ENCODE results near the gene PPIH.
A peak's percentile ranks its signal among the peaks of the same experiment; 100 is the strongest.
"Not testable (repeated sequence)": the region's sequence is repeated elsewhere in the genome, so short reads cannot be mapped to it uniquely, and the experiment has no call there.

Gene PPIH

GRCh38 chr1:42657981-42658876, at the start of gene PPIH:
PPIH (plus strand) TSS chr1:42658423; CDS start chr1:42658447, 24 bp downstream.
- Histone ChIP-seq H3K36me3 (ENCODE audit: insufficient read depth, low read length) (peaks cover 6% of the 10 kb centered on the region; the same call in 1 of the 2 replicates), H3K27me3 (ENCODE audit: insufficient read depth, low read length) (peaks cover 9% of the 10 kb centered on the region), H3K79me2 (ENCODE audit: control insufficient read depth, insufficient read depth, low read length, unreplicated experiment) (peaks cover 27% of the 10 kb centered on the region), H2AFZ (ENCODE audit: low read length, unreplicated experiment) (peak within 1 kb of the TSS; percentile 90), H3K4me1 (ENCODE audit: control insufficient read depth, insufficient read depth, low read length, unreplicated experiment) (peaks cover 17% of the 10 kb centered on the region), H3K27ac (ENCODE audit: low read depth, low read length) (peak within 1 kb of the TSS; percentile 45; the same call in 1 of the 2 replicates), H3K4me3 (ENCODE audit: low read depth, low read length) (peak within 1 kb of the TSS; percentile 81)

DNA sequence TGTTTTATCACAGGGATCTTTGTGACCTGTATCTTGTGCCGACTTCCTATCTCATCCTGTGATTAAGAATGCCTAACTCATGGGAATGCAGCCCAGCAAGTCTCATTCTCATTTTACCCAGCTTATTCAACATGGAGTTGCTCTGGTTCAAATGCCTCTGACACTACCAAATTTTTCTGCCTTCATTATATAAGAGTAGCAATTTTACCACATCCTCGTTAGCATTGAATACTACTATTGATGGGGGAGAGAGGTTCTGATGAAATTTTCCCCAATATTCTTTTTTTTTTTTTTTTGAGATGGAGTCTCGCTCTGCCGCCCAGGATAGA, 44.5 kb upstream of the PPIH start:
- H3K36me3 ChIP-seq (ENCODE audit: insufficient read depth, low read length): no peaks in the 10 kb centered on the region
- H3K27ac ChIP-seq (ENCODE audit: low read depth, low read length): no peak overlapping the region
- peaks cover 21% of the 10 kb centered on the region for H3K27me3 ChIP-seq (ENCODE audit: insufficient read depth, low read length)
- no peaks in the 10 kb centered on the region for H3K4me1 ChIP-seq (ENCODE audit: control insufficient read depth, insufficient read depth, low read length, unreplicated experiment)
- no peak overlapping the region for H2AFZ ChIP-seq (ENCODE audit: low read length, unreplicated experiment)
- H3K79me2 ChIP-seq (ENCODE audit: control insufficient read depth, insufficient read depth, low read length, unreplicated experiment): no peaks in the 10 kb centered on the region
- H3K4me3 ChIP-seq (ENCODE audit: low read depth, low read length): no peak overlapping the region

GRCh38 chr1:42618866-42619265, 39.4 kb upstream of the PPIH start:
- Histone ChIP-seq H3K27ac (ENCODE audit: low read depth, low read length) (no peak overlapping the region), H3K27me3 (ENCODE audit: insufficient read depth, low read length) (peaks cover 39% of the 10 kb centered on the region), H2AFZ (ENCODE audit: low read length, unreplicated experiment) (no peak overlapping the region), H3K36me3 (ENCODE audit: insufficient read depth, low read length) (no peaks in the 10 kb centered on the region), H3K79me2 (ENCODE audit: control insufficient read depth, insufficient read depth, low read length, unreplicated experiment) (no peaks in the 10 kb centered on the region), H3K4me1 (ENCODE audit: control insufficient read depth, insufficient read depth, low read length, unreplicated experiment) (no peaks in the 10 kb centered on the region), H3K4me3 (ENCODE audit: low read depth, low read length) (no peak overlapping the region)

GRCh38 chr1:42620307-42620706, 37.9 kb upstream of the PPIH start:
- H3K79me2 ChIP-seq (ENCODE audit: control insufficient read depth, insufficient read depth, low read length, unreplicated experiment): no peaks in the 10 kb centered on the region
- H2AFZ ChIP-seq (ENCODE audit: low read length, unreplicated experiment): no peak overlapping the region
- H3K27me3 ChIP-seq (ENCODE audit: insufficient read depth, low read length): peaks cover 46% of the 10 kb centered on the region
- no peak overlapping the region for H3K4me3 ChIP-seq (ENCODE audit: low read depth, low read length)
- no peak overlapping the region for H3K27ac ChIP-seq (ENCODE audit: low read depth, low read length)
- H3K36me3 ChIP-seq (ENCODE audit: insufficient read depth, low read length): no peaks in the 10 kb centered on the region
- H3K4me1 ChIP-seq (ENCODE audit: control insufficient read depth, insufficient read depth, low read length, unreplicated experiment): no peaks in the 10 kb centered on the region

- H3K4me3 ChIP-seq (ENCODE audit: low read depth, low read length); H2AFZ ChIP-seq (ENCODE audit: low read length, unreplicated experiment); H3K79me2 ChIP-seq (ENCODE audit: control insufficient read depth, insufficient read depth, low read length, unreplicated experiment); H3K4me1 ChIP-seq (ENCODE audit: control insufficient read depth, insufficient read depth, low read length, unreplicated experiment); H3K27ac ChIP-seq (ENCODE audit: low read depth, low read length); H3K36me3 ChIP-seq (ENCODE audit: insufficient read depth, low read length): not testable (repeated sequence)
- H3K27me3 ChIP-seq (ENCODE audit: insufficient read depth, low read length): peaks cover 53% of the 10 kb centered on the region
Observed at GRCh38 chr1:42621180-42621579, 37.0 kb upstream of the PPIH start.

DNA sequence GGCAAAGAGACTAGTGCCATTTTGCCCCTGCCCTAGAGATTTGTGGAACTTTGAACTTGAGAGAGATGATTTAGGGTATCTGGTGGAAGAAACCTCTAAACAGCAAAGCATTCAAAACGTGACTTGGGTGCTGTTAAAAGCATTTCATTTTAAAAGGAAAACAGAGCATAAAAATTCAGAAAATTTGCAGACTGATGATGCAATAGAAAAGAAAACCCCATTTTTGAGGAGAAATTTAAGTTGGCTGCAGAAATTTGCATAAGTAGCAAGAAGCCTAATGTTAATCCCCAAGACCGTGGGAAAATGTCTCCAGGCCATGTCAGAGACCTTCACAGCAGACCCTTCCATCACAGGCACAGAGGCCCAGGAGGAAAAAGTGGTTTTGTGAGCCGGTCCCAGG, 31.0 kb upstream of the PPIH start:
- not testable (repeated sequence) for H3K27ac ChIP-seq (ENCODE audit: low read depth, low read length); H3K4me1 ChIP-seq (ENCODE audit: control insufficient read depth, insufficient read depth, low read length, unreplicated experiment); H2AFZ ChIP-seq (ENCODE audit: low read length, unreplicated experiment); H3K4me3 ChIP-seq (ENCODE audit: low read depth, low read length); H3K79me2 ChIP-seq (ENCODE audit: control insufficient read depth, insufficient read depth, low read length, unreplicated experiment); H3K36me3 ChIP-seq (ENCODE audit: insufficient read depth, low read length)
- peaks cover 38% of the 10 kb centered on the region for H3K27me3 ChIP-seq (ENCODE audit: insufficient read depth, low read length)

- no peaks in the 10 kb centered on the region for H3K79me2 ChIP-seq (ENCODE audit: control insufficient read depth, insufficient read depth, low read length, unreplicated experiment)
- H3K4me1 ChIP-seq (ENCODE audit: control insufficient read depth, insufficient read depth, low read length, unreplicated experiment): no peaks in the 10 kb centered on the region
- no peak overlapping the region for H2AFZ ChIP-seq (ENCODE audit: low read length, unreplicated experiment)
- H3K27ac ChIP-seq (ENCODE audit: low read depth, low read length): no peak overlapping the region
- H3K27me3 ChIP-seq (ENCODE audit: insufficient read depth, low read length): peaks cover 18% of the 10 kb centered on the region; the same call in 1 of the 2 replicates
- no peaks in the 10 kb centered on the region for H3K36me3 ChIP-seq (ENCODE audit: insufficient read depth, low read length)
- H3K4me3 ChIP-seq (ENCODE audit: low read depth, low read length): no peak overlapping the region
Observed at GRCh38 chr1:42639116-42639515, 19.1 kb upstream of the PPIH start.

DNA sequence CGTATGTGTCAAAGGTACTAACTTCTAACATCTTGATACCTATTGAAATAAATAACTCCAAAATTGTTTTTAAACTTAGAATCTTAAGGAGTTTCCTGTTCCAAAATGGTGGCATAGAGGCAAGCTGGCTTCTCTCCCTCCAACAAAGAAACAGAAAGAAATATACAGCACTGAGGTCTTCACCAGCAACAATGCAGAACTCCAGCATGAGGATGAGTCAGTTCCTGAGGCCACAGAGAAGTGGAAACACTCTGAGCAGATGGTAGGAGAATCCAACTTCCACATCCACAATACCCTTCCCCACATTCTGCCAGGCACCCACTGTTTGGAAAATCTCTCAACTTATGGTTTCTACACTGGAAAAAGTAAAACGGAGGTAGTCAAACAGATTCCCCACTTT, 12.2 kb upstream of the PPIH start:
- no peaks in the 10 kb centered on the region for H3K4me1 ChIP-seq (ENCODE audit: control insufficient read depth, insufficient read depth, low read length, unreplicated experiment)
- peaks cover 27% of the 10 kb centered on the region for H3K27me3 ChIP-seq (ENCODE audit: insufficient read depth, low read length)
- H3K27ac ChIP-seq (ENCODE audit: low read depth, low read length): no peak overlapping the region
- no peaks in the 10 kb centered on the region for H3K79me2 ChIP-seq (ENCODE audit: control insufficient read depth, insufficient read depth, low read length, unreplicated experiment)
- no peak overlapping the region for H3K4me3 ChIP-seq (ENCODE audit: low read depth, low read length)
- H2AFZ ChIP-seq (ENCODE audit: low read length, unreplicated experiment): no peak overlapping the region
- no peaks in the 10 kb centered on the region for H3K36me3 ChIP-seq (ENCODE audit: insufficient read depth, low read length)

- H3K27me3 ChIP-seq (ENCODE audit: insufficient read depth, low read length): peaks cover 17% of the 10 kb centered on the region
- peaks cover 6% of the 10 kb centered on the region; the same call in 1 of the 2 replicates for H3K36me3 ChIP-seq (ENCODE audit: insufficient read depth, low read length)
- peaks cover 27% of the 10 kb centered on the region for H3K79me2 ChIP-seq (ENCODE audit: control insufficient read depth, insufficient read depth, low read length, unreplicated experiment)
- H3K27ac ChIP-seq (ENCODE audit: low read depth, low read length): no peak overlapping the region
- H3K4me1 ChIP-seq (ENCODE audit: control insufficient read depth, insufficient read depth, low read length, unreplicated experiment): peaks cover 17% of the 10 kb centered on the region
- no peak overlapping the region for H2AFZ ChIP-seq (ENCODE audit: low read length, unreplicated experiment)
- peak overlapping the region; percentile 81; the same call in 1 of the 2 replicates for H3K4me3 ChIP-seq (ENCODE audit: low read depth, low read length)
Observed at GRCh38 chr1:42657201-42657600, 1.0 kb upstream of the PPIH start.

DNA sequence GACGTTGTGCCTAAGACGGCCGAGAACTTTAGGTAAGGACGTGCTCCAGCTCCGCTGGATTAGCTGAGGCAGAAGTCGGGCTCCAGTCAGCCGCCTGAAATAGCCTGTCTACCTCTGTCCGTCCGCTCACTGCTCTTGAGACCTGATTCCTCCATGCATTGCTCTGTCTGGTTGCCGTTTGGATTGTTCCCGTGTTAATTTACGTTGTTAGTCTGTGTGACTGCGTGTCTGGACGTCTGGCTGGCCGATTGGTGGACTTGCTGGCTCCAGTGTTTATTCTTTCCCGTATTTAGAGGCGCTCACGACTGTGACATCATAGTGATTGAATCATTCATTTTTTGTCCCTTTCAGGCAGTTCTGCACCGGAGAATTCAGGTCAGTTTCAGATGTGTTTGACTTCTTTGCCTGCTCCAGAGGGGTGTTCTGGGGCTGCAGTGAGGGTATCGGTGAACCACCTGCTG, 684 bp downstream of the PPIH start:
- Histone ChIP-seq H3K27ac (ENCODE audit: low read depth, low read length) (peak overlapping the region; percentile 45; the same call in 1 of the 2 replicates), H3K27me3 (ENCODE audit: insufficient read depth, low read length) (peaks cover 2% of the 10 kb centered on the region), H3K4me3 (ENCODE audit: low read depth, low read length) (peak overlapping the region; percentile 81), H2AFZ (ENCODE audit: low read length, unreplicated experiment) (peak overlapping the region; percentile 57), H3K79me2 (ENCODE audit: control insufficient read depth, insufficient read depth, low read length, unreplicated experiment) (peaks cover 27% of the 10 kb centered on the region), H3K36me3 (ENCODE audit: insufficient read depth, low read length) (peaks cover 6% of the 10 kb centered on the region; the same call in 1 of the 2 replicates), H3K4me1 (ENCODE audit: control insufficient read depth, insufficient read depth, low read length, unreplicated experiment) (peaks cover 17% of the 10 kb centered on the region)
